SW 1271 (cell line): Measurements from ENCODE around the gene SPACA7.
"Not testable (repeated sequence)": the region's sequence is repeated elsewhere in the genome, so short reads cannot be mapped to it uniquely, and the experiment has no call there.

Experiments used
- DNase-seq, 2 experiments: peaks; one replicate each; lab custom pipeline; 2025; lab: John Stamatoyannopoulos, UW

SPACA7 gene

GRCh38 chr13:112424098-112424497 lies 47.9 kb downstream of the SPACA7 start:
- DNase-seq: no peak

- no peak for DNase-seq
These were observed 52.5 kb downstream of the SPACA7 start for GRCh38 chr13:112428704-112429103.

DNA sequence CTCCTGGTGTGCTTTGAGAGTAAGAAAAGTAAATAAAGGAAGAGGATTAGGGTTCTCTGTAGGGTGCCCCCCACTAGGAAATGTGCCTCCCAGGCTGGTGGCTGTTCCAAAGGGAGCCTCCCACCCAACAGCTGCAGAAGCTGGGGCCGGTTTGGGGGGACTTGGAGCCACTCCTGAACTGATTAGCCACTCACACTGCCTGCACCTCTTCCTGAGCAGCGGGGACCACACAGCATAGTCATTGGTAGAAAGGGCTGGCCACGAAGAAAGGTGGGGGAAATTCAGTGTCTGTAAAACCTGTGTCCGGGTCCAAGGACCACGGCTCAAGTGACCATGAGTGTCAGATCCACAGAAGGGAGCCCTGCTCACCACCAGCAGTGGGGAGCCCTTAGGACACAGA lies 55.6 kb downstream of the SPACA7 start:
- no peak for DNase-seq

GRCh38 chr13:112432734-112433133 lies 56.6 kb downstream of the SPACA7 start:
- DNase-seq: not testable (repeated sequence)

GRCh38 chr13:112433517-112433916 lies 57.4 kb downstream of the SPACA7 start:
- not testable (repeated sequence) for DNase-seq

- DNase-seq: no peak
These were observed 57.9 kb downstream of the SPACA7 start for GRCh38 chr13:112434032-112434431.

DNA sequence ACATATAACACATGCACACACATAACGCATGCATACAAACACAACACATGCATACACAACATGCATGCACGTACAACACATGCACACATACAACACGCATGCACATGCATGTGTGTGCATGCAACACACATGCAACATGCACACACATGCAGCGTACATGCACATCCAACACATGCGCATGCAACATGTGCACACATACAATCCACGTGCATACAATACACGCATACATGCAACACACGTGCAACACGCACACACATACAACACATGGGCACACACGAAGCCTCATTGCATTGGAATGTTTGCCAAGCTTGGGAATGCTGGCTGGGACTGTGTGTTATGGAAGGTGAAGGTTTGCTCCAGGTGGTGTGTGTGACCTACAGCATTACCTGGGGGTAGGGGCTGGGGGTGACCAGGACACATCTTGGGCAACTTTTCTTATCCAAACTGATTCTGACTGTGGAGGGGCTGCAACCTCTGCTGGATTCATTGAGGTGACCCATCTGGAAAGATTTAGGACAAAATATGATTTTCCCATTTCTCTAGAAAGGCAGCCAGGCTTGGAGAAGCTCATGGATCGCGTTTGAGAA lies 58.9 kb downstream of the SPACA7 start:
- DNase-seq: no peak

GRCh38 chr13:112435973-112436372 lies 59.8 kb downstream of the SPACA7 start:
- DNase-seq: no peak

DNA sequence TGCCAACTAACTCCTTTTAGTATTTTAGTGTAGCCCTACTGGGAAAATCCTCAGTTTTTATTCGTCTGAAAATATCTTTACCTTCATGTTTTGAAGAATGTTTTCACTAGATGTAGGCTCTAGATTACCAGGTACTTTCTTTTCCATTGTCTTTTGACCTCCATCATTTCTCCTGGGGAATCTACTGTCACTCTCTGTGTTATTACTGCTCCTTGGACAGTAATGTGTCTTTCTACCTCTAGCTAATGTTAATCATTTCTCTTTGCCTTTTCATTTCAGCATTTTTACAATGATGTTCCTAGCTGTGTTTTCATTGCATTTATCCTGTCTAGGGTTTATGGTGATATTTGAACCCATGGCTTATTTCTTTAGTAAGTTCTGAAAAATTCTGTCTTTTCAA lies 61.9 kb downstream of the SPACA7 start:
- no peak for DNase-seq

DNA sequence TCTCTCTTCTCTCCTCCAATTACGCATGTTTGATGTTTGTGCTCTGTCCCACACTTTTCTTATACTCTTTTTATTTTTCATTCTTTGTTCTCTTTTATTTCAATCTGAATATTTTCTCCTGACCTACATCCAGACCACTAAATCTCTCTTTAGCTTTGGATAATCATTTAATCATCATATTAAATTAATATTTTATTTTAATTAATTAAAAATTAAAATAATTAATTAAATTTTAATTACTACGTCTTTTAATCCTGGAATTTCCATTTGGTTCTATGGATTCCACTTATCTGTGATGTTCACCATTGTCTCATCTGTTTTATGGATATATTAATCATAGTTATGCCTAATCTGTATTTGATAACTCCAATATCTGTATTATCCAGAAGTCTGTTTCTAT lies 62.4 kb downstream of the SPACA7 start:
- DNase-seq: no peak

GRCh38 chr13:112441226-112441625 lies 65.1 kb downstream of the SPACA7 start:
- DNase-seq: no peak

- no peak for DNase-seq
These were observed 65.7 kb downstream of the SPACA7 start for GRCh38 chr13:112441779-112442310.

DNA sequence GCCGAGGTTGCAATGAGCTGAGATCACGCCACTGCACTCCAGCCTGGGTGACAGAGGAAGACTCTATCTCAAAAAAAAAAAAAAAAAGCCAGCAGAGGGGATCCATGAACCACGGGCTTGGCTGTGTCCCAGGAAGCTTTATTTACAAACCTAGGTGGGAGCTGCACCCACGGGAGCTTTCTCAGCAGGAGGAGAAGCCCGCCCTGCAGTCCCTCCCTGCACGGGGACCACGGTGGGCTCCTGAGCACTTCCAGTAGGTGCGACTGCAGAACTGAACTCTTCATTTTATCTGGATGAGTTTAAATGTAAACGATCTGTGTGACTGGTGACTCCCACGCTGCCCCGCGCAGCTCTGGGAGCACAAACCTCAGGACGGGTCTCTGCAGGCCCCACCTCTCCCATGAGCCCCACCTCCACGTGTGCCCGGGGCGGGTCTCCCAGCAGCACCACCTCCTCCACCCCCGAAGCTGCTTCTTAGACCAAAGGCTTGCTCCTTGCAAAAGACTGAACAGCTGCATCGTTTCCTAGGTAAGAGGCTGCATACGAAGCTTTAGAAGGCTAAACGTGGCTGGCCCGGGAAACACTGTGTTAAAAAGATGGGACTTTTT lies 66.4 kb downstream of the SPACA7 start:
- no peak for DNase-seq

DNA sequence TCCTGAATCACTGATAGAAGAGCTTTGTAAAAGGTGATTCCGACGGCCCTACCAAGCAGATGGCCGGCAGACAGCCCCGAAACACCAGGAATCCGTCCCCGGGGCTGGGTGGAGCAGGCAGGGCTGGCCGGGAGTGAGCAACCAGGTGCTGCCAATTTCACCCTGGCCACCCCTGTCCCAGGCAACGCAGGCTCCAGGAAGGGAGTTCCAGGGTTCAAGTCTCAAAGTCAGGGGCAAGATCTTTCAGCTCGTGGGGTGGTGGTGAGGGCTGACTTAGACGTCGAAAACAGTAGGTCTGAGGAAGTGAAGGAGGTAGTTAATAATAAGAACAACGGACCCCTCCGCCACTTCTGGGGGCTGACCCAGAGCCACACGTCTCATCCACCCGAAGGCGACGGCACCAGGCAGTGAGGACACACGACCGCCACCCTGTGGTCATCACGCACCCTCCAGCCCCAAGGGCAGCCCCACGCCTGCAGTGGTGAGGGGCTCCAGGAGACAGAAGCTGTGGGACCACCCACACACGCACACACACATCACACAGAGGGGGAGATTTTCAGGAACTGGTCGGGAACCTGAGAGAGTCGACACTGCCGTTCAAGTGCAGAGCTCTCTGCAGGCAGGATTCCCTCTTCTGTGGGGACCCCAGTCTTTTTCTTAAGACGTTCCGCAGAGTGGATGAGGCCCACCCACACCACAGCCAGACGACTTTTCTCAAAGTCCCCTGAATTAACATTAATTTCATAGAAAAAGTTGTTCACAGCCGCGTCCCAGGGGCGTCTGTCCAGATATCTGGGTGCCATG lies 67.2 kb downstream of the SPACA7 start:
- no peak for DNase-seq

DNA sequence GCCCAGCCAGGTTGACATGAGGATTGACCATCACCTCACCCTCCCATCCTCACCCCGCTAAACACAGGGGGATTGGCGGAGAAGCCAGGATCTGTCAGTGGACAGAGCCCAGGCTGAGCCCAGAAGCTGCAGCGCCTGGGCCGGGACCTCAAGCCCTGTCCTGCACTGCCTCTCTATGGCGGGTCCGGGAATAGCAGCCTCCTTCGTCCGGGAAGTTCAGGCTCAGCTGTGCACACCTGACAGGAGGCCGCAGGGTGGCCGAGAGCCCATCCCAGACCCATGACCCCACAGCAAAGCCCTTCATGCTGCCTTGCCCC lies 67.8 kb downstream of the SPACA7 start:
- DNase-seq: no peak

GRCh38 chr13:112444416-112445399 lies 68.6 kb downstream of the SPACA7 start:
- no peak for DNase-seq

DNA sequence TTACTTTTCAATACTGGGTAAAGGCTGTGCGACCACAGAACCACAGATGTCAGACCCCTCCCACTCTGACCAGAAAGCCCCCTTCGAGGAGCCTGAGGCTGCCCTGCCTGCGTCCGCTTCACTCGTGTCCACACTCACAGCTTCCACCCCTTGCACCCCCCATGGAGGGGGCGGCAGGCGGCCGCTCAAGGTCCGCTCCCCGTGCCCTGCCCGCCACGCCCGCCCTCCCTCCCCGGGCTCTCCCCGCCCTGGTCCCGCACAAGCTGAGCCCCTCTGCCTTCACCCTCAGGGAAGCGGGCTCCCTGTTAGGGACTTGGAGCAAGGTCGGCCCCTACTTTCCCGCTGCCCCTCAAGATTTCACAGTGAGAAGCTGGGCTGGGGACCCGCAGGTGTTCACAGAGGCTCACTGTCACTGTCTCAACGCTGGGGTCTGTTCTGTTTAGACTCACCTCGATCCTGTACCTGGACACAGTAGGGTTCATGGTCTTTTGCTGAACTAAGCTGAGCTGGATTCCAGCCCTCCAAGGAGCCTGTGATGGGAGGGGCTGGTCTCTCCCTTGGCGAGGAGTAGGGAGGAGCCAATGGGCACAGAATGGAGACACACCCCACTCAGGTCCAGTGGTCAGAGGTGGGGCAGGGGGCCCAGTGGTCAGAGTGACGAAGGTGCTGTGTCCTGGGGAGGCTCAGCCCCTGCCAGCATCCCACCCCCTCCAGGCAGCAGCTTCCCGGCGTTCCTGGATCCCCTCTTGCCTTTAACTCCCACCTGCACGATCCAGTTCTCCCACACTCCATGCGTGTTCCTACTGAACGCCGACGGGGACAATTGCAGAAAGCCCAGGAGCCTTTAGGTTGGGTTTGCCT lies 69.5 kb downstream of the SPACA7 start:
- DNase-seq: no peak

- no peak for DNase-seq
These were observed 70.2 kb downstream of the SPACA7 start for GRCh38 chr13:112446347-112446861.

DNA sequence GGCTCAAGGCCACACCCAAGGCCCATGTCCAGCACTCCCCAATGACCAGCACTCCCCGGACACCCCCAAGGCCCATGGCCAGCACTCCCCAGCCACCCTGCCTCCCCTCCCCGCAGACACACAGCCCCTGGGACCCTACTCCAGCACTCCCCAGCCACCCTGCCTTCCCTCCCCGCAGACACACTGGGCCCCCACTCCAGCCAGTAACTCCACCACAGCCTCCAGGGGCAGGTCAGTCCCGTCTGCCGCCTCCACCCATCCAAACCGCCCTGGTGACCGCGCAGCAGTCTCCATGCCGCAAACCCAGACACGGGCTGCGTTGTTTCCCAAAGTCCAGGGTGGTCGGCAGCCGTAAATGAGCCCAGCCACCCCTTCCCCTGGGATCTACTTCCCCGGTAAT lies 70.7 kb downstream of the SPACA7 start:
- no peak for DNase-seq

DNA sequence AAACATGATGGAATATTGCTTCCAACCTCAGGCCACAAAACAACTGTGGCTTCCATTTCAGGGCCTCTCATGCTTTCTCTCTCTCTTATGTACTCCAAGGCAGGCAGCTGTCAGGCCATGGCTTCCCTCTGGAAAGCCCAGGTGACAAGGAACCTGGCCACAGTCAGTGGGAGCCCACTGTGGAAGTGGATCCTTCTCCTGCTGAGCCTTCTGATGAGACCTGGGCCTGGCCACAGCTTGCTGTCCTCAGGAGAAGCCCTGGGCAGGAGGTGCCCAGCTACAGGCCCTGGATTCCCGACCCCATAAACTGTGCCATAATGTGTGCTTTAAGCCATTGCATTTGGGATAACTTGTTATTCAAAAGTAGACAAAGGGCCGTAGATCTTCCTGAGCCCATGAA lies 71.2 kb downstream of the SPACA7 start:
- DNase-seq: no peak
